NCI-H774 (cell line): Measurements from ENCODE around the gene ST3GAL3.

Experiments used
- DNase-seq: peaks from one replicate; lab custom pipeline; 2025; lab: John Stamatoyannopoulos, UW

The ST3GAL3 gene

GRCh38 chr1:43965316-43965715 is 258.0 kb downstream of the ST3GAL3 start:
- DNase-seq = no peak

- DNase-seq = no peak
Measured at GRCh38 chr1:43968348-43968948, 261.1 kb downstream of the ST3GAL3 start.

- DNase-seq = no peak
Measured at GRCh38 chr1:43969416-43969745, 262.0 kb downstream of the ST3GAL3 start.

GRCh38 chr1:43969746-43970466 is 262.6 kb downstream of the ST3GAL3 start, which contains the start of gene DPH2:
TSS of gene DPH2 (plus strand) at chr1:43970010. CDS start at chr1:43970176, 166 bp downstream.
- peak; percentile 100 for DNase-seq

GRCh38 chr1:43970502-43970901 is 263.2 kb downstream of the ST3GAL3 start:
- DNase-seq = no peak

- no peak for DNase-seq
Measured at GRCh38 chr1:43970911-43971310, 263.6 kb downstream of the ST3GAL3 start.

GRCh38 chr1:43971336-43971980 is 264.1 kb downstream of the ST3GAL3 start:
- no peak for DNase-seq

GRCh38 chr1:43973981-43974442 is 266.7 kb downstream of the ST3GAL3 start:
- no peak for DNase-seq

- DNase-seq = peak; percentile 98
Measured at GRCh38 chr1:43974443-43975248, 267.3 kb downstream of the ST3GAL3 start, which contains the start of gene ATP6V0B. TSS of gene ATP6V0B (plus strand) at chr1:43974960. CDS start at chr1:43975041, 81 bp downstream.

GRCh38 chr1:43975249-43975961 is 268.1 kb downstream of the ST3GAL3 start:
- DNase-seq = peak; percentile 26

GRCh38 chr1:43976045-43976444 is 268.7 kb downstream of the ST3GAL3 start:
- no peak for DNase-seq

- no peak for DNase-seq
Measured at GRCh38 chr1:43976890-43977289, 269.6 kb downstream of the ST3GAL3 start.

- no peak for DNase-seq
Measured at GRCh38 chr1:43977376-43978263, 270.3 kb downstream of the ST3GAL3 start.

GRCh38 chr1:43978264-43978550 is 270.9 kb downstream of the ST3GAL3 start:
- no peak for DNase-seq

- peak; percentile 57 for DNase-seq
Measured at GRCh38 chr1:43978551-43979260, 271.4 kb downstream of the ST3GAL3 start, which contains the start of gene B4GALT2. TSS of gene B4GALT2 (plus strand) at chr1:43979210. CDS start at chr1:43981161, 1,951 bp downstream.

- no peak for DNase-seq
Measured at GRCh38 chr1:43979261-43979527, 271.9 kb downstream of the ST3GAL3 start.

- no peak for DNase-seq
Measured at GRCh38 chr1:43979528-43980254, 272.4 kb downstream of the ST3GAL3 start.

- DNase-seq = no peak
Measured at GRCh38 chr1:43980255-43981134, 273.2 kb downstream of the ST3GAL3 start.
